Measurements from ENCODE around the gene NKX2-4. TPM values are rescaled to one million over a fixed set of nuclear protein-coding genes. Genes with fewer than 3 reads are reported as not detected.
"Not testable (repeated sequence)": the region's sequence is repeated elsewhere in the genome, so short reads cannot be mapped to it uniquely, and the experiment has no call there.

Gene NKX2-4
- total and polyA plus RNA-seq, 2 of the 13 experiments (the other 11 are each of a cell fraction or from before 2014, with no cell fraction given): not detected

GRCh38 chr20:21366273-21366672 lies 31.1 kb downstream of the NKX2-4 start:
- H3K4me2 ChIP-seq (ENCODE audit: low read depth, low read length); FAIRE-seq; POLR2A ChIA-PET; ATAC-seq; BruUV-seq (replicated peaks); H2AFZ ChIP-seq (ENCODE audit: low read length); H3K79me2 ChIP-seq (ENCODE audit: insufficient read depth, low read length); intact Hi-C loops (cut with micrococcal nuclease; ENCODE audit: unreplicated experiment); CTCF ChIA-PET (ENCODE audit: low intra/inter-chr PET ratio, low total read pairs); H3K4me3 ChIP-seq (replicated peaks in 1 of 3; ENCODE audit: insufficient read depth in 1 of 3, low read depth in 2 of 3, low read length in 3 of 3); H3K27me3 ChIP-seq (ENCODE audit: control insufficient read depth in 1 of 2, insufficient read depth in 2 of 2, low read length in 2 of 2); DNase-seq (ENCODE audit: low spot score); in situ Hi-C loops (cut with HindIII; ENCODE audit: extremely low pct_ligation_motif_present, low pct_unique_long_range_greater_than_20kb); H3K27ac ChIP-seq (ENCODE audit: extremely low read length, insufficient read depth, low read length); H3K9me3 ChIP-seq (ENCODE audit: low read length); H3K9ac ChIP-seq (ENCODE audit: insufficient read depth, low read depth, low read length); H4K20me1 ChIP-seq (ENCODE audit: insufficient read depth, low read length): not testable (repeated sequence)
- Histone ChIP-seq H3K4me1 (ENCODE audit: insufficient read depth, low read length) (peaks cover 12% of the 10 kb centered on the region), H3K36me3 (replicated peaks in 1 of 2; ENCODE audit: control insufficient read depth in 1 of 2, insufficient read depth in 2 of 2, low read length in 2 of 2) (peaks cover 20 to 67% of the 10 kb centered on the region in 2 experiments)
- 96% methylated on average over 9 of the region's 9 CpGs for WGBS (ENCODE audit: low lambda C conversion rate)

GRCh38 chr20:21365771-21366170 lies 31.6 kb downstream of the NKX2-4 start:
- Histone ChIP-seq H3K9ac (ENCODE audit: insufficient read depth, low read depth, low read length) (no peak overlapping the region), H3K36me3 (replicated peaks in 1 of 2; ENCODE audit: control insufficient read depth in 1 of 2, insufficient read depth in 2 of 2, low read length in 2 of 2) (peaks cover 20 to 68% of the 10 kb centered on the region in 2 experiments), H3K27me3 (ENCODE audit: control insufficient read depth in 1 of 2, insufficient read depth in 2 of 2, low read length in 2 of 2) (no peaks in the 10 kb centered on the region), H4K20me1 (ENCODE audit: insufficient read depth, low read length) (no peaks in the 10 kb centered on the region), H3K27ac (ENCODE audit: extremely low read length, insufficient read depth, low read length) (no peak overlapping the region), H3K4me1 (ENCODE audit: insufficient read depth, low read length) (peaks cover 12% of the 10 kb centered on the region), H3K4me3 (replicated peaks in 1 of 3; ENCODE audit: insufficient read depth in 1 of 3, low read depth in 2 of 3, low read length in 3 of 3) (no peak overlapping the region), H3K9me3 (ENCODE audit: low read length) (no peaks in the 10 kb centered on the region), H2AFZ (ENCODE audit: low read length) (no peak overlapping the region), H3K4me2 (ENCODE audit: low read depth, low read length) (no peak overlapping the region), H3K79me2 (ENCODE audit: insufficient read depth, low read length) (no peaks in the 10 kb centered on the region)
- ATAC-seq: no peak
- FAIRE-seq: no peak
- ChIA-PET CTCF (ENCODE audit: low intra/inter-chr PET ratio, low total read pairs) (no interaction called here), POLR2A (no interaction called here)
- 97% methylated on average over 3 of the region's 3 CpGs for WGBS (ENCODE audit: low lambda C conversion rate)
- no peak for TF ChIP-seq TBL1XR1 (IDR thresholded peaks at IDR 0.05; ENCODE audit: borderline replicate concordance, low read length, partially characterized antibody)
- TF ChIP-seq ZBTB4 (CRISPR knock-in tag; IDR thresholded peaks at IDR 0.05; ENCODE audit: borderline replicate concordance): no peak
- no peak for TF ChIP-seq MLLT10 (CRISPR knock-in tag; IDR thresholded peaks at IDR 0.05)
- TF ChIP-seq PAF1 (CRISPR knock-in tag; IDR thresholded peaks at IDR 0.05): no peak
- TF ChIP-seq ZNF343 (CRISPR knock-in tag; IDR thresholded peaks at IDR 0.05): no peak
- in situ Hi-C loops (cut with HindIII; ENCODE audit: extremely low pct_ligation_motif_present, low pct_unique_long_range_greater_than_20kb) (no loop called here), intact Hi-C loops (cut with micrococcal nuclease; ENCODE audit: unreplicated experiment) (no loop called here)
- BruUV-seq (replicated peaks): no TSS peak
- DNase-seq (ENCODE audit: low spot score): no peak

Data from HepG2 (cell line).